Measurements from ENCODE around the gene POLR2F.

GRCh38 chr22:37922191-37922590 lies 31.3 kb upstream of the POLR2F start:
- TF ChIP-seq CTCF (conservative IDR thresholded peaks at IDR 0.05; ENCODE audit: low read depth, low read length) (no peak), EZH2 (IDR thresholded peaks at IDR 0.05; ENCODE audit: borderline replicate concordance, low read depth, low read length, poor library complexity, severe bottlenecking) (no peak)
